Osteocyte (in vitro differentiated cells): Measurements from ENCODE around the gene MAPRE3. TPM values are rescaled to one million over a fixed set of nuclear protein-coding genes. Genes with fewer than 3 reads are reported as not detected.

Source experiments
- DNase-seq: peaks from one replicate; pipeline ENCODE4 v3.0.0; 2021; ENCODE audit warnings: mixed read lengths; ENCODE audit not compliant: unreplicated experiment; ENCODE audit errors: extremely low spot score
- H3K27ac Mint-ChIP-seq: one replicate; pipeline ENCODE4 v1.8.0; 2021; ENCODE audit warnings: mild to moderate bottlenecking, mixed read lengths; ENCODE audit not compliant: unreplicated experiment
- H3K27me3 Mint-ChIP-seq: one replicate; pipeline ENCODE4 v1.8.0; 2021; ENCODE audit warnings: mixed read lengths; ENCODE audit not compliant: unreplicated experiment
- H3K36me3 Mint-ChIP-seq: one replicate; pipeline ENCODE4 v1.8.0; 2021; ENCODE audit warnings: mixed read lengths; ENCODE audit not compliant: unreplicated experiment
- H3K4me1 Mint-ChIP-seq: one replicate; pipeline ENCODE4 v1.8.0; 2021; ENCODE audit warnings: mixed read lengths; ENCODE audit not compliant: unreplicated experiment
- H3K4me3 Mint-ChIP-seq: one replicate; pipeline ENCODE4 v1.8.0; 2021; ENCODE audit warnings: mild to moderate bottlenecking, moderate library complexity, mixed read lengths; ENCODE audit not compliant: unreplicated experiment
- H3K9me3 Mint-ChIP-seq: one replicate; pipeline ENCODE4 v1.8.0; 2021; ENCODE audit warnings: mixed read lengths; ENCODE audit not compliant: unreplicated experiment
- total RNA-seq: library from RNA; stranded (reverse); gene quantifications from 2 replicates; pipeline ENCODE4 v1.2.1, GENCODE V29; 2021
- TF ChIP-seq, protein P1 (sequence below): fragments of 200-600 bp; sonication (generic); IDR thresholded peaks from 2 replicates; pipeline ENCODE4 v1.5.0; 2021; ENCODE audit warnings: antibody characterized with exemption, mild to moderate bottlenecking, moderate library complexity

Gene MAPRE3
- total RNA-seq, 1 donor from 2014 or later = 9.4 TPM

DNA sequence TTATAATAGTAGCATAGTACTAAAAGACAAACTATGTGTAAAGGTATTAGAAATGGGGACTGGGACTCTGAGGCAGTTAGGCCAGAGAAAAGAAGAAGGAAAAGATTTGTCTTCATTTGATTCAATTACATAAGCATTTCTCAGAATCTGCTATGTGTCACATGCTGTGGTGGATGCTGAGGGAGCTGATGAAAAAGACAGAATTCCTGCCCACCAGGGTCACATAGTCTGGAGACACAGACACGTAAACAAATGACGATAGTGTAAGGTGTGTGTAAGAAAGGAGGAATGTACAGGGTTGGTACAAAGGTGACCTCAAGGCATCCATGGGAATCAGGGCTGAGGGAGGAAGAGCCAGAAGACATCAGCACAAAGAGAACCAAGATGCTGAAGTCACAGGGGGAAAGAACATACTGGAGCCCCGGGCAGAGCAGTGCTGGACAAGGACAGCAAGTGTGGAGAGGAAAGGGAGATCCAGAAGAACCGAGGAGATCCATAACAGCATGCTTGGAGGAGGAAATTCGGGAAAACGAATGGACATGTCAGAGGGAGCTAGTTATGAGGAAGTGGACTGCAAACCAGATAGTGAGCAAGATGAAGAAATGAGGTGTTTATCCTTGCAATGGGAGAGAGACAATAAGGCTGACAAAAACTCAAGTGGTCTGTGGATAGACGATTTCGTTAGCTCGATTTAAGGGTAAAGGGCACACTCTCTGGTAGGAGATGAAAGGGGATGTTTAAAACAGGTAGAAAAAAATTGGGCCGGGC lies 1.2 kb upstream of the MAPRE3 start:
- Mint-ChIP-seq H3K9me3 (no peaks in the 10 kb centered on the region), H3K4me3 (peak overlapping the region; percentile 58), H3K4me1 (peaks cover 12% of the 10 kb centered on the region), H3K27ac (no peak overlapping the region), H3K27me3 (peaks cover 46% of the 10 kb centered on the region), H3K36me3 (no peaks in the 10 kb centered on the region)
- TF ChIP-seq, protein P1, sequence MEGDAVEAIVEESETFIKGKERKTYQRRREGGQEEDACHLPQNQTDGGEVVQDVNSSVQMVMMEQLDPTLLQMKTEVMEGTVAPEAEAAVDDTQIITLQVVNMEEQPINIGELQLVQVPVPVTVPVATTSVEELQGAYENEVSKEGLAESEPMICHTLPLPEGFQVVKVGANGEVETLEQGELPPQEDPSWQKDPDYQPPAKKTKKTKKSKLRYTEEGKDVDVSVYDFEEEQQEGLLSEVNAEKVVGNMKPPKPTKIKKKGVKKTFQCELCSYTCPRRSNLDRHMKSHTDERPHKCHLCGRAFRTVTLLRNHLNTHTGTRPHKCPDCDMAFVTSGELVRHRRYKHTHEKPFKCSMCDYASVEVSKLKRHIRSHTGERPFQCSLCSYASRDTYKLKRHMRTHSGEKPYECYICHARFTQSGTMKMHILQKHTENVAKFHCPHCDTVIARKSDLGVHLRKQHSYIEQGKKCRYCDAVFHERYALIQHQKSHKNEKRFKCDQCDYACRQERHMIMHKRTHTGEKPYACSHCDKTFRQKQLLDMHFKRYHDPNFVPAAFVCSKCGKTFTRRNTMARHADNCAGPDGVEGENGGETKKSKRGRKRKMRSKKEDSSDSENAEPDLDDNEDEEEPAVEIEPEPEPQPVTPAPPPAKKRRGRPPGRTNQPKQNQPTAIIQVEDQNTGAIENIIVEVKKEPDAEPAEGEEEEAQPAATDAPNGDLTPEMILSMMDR = no peak
- no peak for DNase-seq

DNA sequence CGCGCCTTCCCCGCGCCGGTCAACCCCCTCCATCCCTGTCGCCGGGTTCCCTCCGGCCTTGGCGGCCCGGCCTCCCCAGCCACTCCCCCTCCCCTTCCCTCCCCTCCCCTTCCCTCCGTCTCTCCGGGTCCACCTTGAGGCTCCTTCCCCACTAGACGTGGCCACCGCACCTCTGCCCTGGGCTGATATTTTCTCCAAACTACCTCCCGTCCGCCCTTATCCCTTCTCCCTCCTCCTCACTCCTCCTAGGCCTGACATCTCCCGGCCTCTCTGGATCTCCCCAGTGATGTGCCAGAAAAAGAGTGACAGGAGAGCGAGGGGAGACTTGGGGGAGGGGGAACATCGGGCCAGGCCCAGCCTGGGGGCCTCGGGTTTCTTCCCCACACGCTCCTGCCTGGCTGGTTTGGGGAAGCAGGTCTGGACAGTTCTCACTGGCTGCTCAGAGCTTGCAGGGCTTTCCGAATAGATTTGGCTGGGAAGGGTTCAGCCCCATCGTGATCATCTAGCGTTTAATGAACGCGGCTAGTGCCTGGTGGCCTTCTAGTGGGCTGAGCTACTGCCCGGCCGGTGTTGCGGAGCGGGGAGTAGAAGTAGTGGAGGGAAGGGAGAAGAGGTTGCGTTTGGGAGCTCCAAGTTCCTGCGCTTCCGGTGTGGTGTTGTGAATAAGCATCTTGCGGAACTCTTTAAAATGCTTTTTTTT lies 641 bp downstream of the MAPRE3 start:
- peaks cover 2% of the 10 kb centered on the region for H3K36me3 Mint-ChIP-seq
- TF ChIP-seq, protein P1 = no peak
- H3K4me3 Mint-ChIP-seq = peak overlapping the region; percentile 84
- no peak for DNase-seq
- peaks cover 12% of the 10 kb centered on the region for H3K4me1 Mint-ChIP-seq
- H3K27ac Mint-ChIP-seq = peak overlapping the region; percentile 16
- no peaks in the 10 kb centered on the region for H3K9me3 Mint-ChIP-seq
- peaks cover 43% of the 10 kb centered on the region for H3K27me3 Mint-ChIP-seq

GRCh38 chr2:26971911-26972786 lies 1.7 kb downstream of the MAPRE3 start:
- H3K4me1 Mint-ChIP-seq = peaks cover 12% of the 10 kb centered on the region
- H3K4me3 Mint-ChIP-seq = peak overlapping the region; percentile 31
- no peak for DNase-seq
- TF ChIP-seq, protein P1 = no peak
- H3K27me3 Mint-ChIP-seq = peaks cover 37% of the 10 kb centered on the region
- peaks cover 2% of the 10 kb centered on the region for H3K36me3 Mint-ChIP-seq
- no peaks in the 10 kb centered on the region for H3K9me3 Mint-ChIP-seq
- no peak overlapping the region for H3K27ac Mint-ChIP-seq

DNA sequence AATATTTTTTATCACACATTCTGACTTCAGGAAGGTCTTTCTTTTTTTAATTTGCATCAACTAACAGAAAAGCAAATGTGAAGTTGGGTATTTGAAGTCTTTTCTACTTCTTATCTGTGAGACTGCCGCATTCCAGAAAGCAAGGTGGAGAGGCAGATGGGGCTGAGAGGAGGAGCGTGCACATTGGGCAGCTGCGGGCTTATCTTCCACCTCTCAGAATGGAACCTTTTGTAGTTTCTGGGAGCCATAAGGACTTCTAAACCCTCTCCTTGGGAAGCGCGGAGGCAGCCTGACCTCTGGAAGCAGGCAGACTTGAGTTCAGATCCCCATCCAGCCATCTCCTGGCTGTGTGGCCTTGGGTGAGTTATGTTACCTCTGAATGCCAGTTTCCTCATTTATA lies 3.9 kb downstream of the MAPRE3 start:
- Mint-ChIP-seq H3K4me3 (no peak overlapping the region), H3K9me3 (no peaks in the 10 kb centered on the region), H3K27me3 (peaks cover 21% of the 10 kb centered on the region), H3K4me1 (peaks cover 11% of the 10 kb centered on the region), H3K27ac (no peak overlapping the region), H3K36me3 (peaks cover 2% of the 10 kb centered on the region)
- DNase-seq = no peak
- TF ChIP-seq, protein P1 = no peak
